B cell (primary cell): ENCODE results near the gene CFAP74. TPM values are rescaled to one million over a fixed set of nuclear protein-coding genes. Genes with fewer than 3 reads are reported as not detected.

Source experiments
- ATAC-seq: fragments of 200-7000 bp; cut with Tn5 transposase; one replicate; pipeline ENCODE4 v1.10.0; 2021; ENCODE audit warnings: low read depth, mild to moderate bottlenecking, moderate number of reproducible peaks, moderate library complexity
- CTCF ChIA-PET: fragments of 350-600 bp; sonication (Branson Sonifier 250); formaldehyde crosslinking; loops from one replicate; lab custom pipeline; 2021; ENCODE audit warnings: antibody characterized with exemption, inconsistent platforms; lab: Charles Lee
- POLR2A ChIA-PET: fragments of 350-600 bp; sonication (Branson Sonifier 250); formaldehyde crosslinking; loops from one replicate; lab custom pipeline; 2021; ENCODE audit warnings: antibody characterized with exemption; lab: Charles Lee
- DNase-seq: peaks from one replicate; pipeline ENCODE4 v3.0.0; 2013
- H2AFZ ChIP-seq: 2 replicates; pipeline ENCODE4 v1.6.1; 2012; ENCODE audit warnings: mild to moderate bottlenecking, low read depth, low read length; ENCODE audit not compliant: insufficient read depth, poor library complexity, severe bottlenecking
- H3K27ac ChIP-seq, 2 donors: 1 replicate in 1 of 2; 2 replicates in 1 of 2; pipeline ENCODE4 v1.5.1; 2012 to 2013; ENCODE audit warnings: low read length in 2 of 2, mild to moderate bottlenecking in 2 of 2, moderate library complexity in 1 of 2
- H3K27me3 ChIP-seq, 4 experiments: fragments of 200-600 bp in 1 of 4; sonication (generic) in 1 of 4; replicated peaks in 1 of 4; 1 replicate in 2 of 4; 2 replicates in 2 of 4; pipeline versions ENCODE4 v1.6.1 to v1.7.0; 2013 to 2016; ENCODE audit warnings: low read length in 3 of 4, mild to moderate bottlenecking in 2 of 4, mixed read lengths in 1 of 4, moderate library complexity in 1 of 4; ENCODE audit not compliant: insufficient read depth in 4 of 4, control insufficient read depth in 3 of 4; ENCODE audit errors: control extremely low read depth in 1 of 4
- H3K36me3 ChIP-seq, 2 experiments: replicated peaks in 1 of 2; 1 replicate in 1 of 2; 2 replicates in 1 of 2; pipeline versions ENCODE4 v1.6.1 to v1.7.1; 2013; ENCODE audit warnings: low read length in 1 of 2; ENCODE audit not compliant: insufficient read depth in 2 of 2, control insufficient read depth in 1 of 2; ENCODE audit errors: control extremely low read depth in 1 of 2, extremely low read depth in 1 of 2
- H3K4me1 ChIP-seq, 2 donors: fragments of 200-600 bp in 1 of 2; sonication (generic) in 1 of 2; 1 replicate in 1 of 2; 2 replicates in 1 of 2; pipeline versions ENCODE4 v1.5.1 to v1.6.1; 2013 to 2017; ENCODE audit warnings: low read length in 2 of 2; ENCODE audit not compliant: control insufficient read depth in 2 of 2, insufficient read depth in 2 of 2
- H3K4me2 ChIP-seq: replicated peaks from 2 replicates; pipeline ENCODE3; 2012; ENCODE audit warnings: mild to moderate bottlenecking, low read depth, low read length; ENCODE audit not compliant: poor library complexity, severe bottlenecking
- H3K4me3 ChIP-seq, 5 experiments: fragments of 200-600 bp in 1 of 5; sonication (generic) in 1 of 5; 1 replicate in 3 of 5; 2 replicates in 2 of 5; pipeline versions ENCODE4 v1.5.1 to v1.7.0; 2011 to 2016; ENCODE audit warnings: low read length in 4 of 5, mild to moderate bottlenecking in 4 of 5, low read depth in 2 of 5, control low read depth in 1 of 5, moderate library complexity in 1 of 5; ENCODE audit not compliant: insufficient read depth in 1 of 5; ENCODE audit errors: control extremely low read depth in 1 of 5, extremely low read depth in 1 of 5
- H3K79me2 ChIP-seq: fragments of 200-600 bp; sonication (generic); one replicate; pipeline ENCODE4 v1.6.0; 2016; ENCODE audit warnings: low read length; ENCODE audit not compliant: control insufficient read depth, insufficient read depth
- H3K9ac ChIP-seq: fragments of 200-600 bp; sonication (generic); 2 replicates; pipeline ENCODE4 v1.6.1; 2017; ENCODE audit warnings: mild to moderate bottlenecking, low read length, moderate library complexity
- H3K9me3 ChIP-seq, 3 donors: one replicate each; pipeline versions ENCODE4 v1.6.1 to v1.7.1; 2013; ENCODE audit warnings: low read length in 2 of 3; ENCODE audit not compliant: control insufficient read depth in 2 of 3, insufficient read depth in 1 of 3; ENCODE audit errors: control extremely low read depth in 1 of 3
- H4K20me1 ChIP-seq: 2 replicates; pipeline ENCODE4 v1.6.0; 2012; ENCODE audit warnings: mild to moderate bottlenecking, low read length; ENCODE audit not compliant: insufficient read depth, control insufficient read depth, poor library complexity, severe bottlenecking
- H3K27ac Mint-ChIP-seq: one replicate; pipeline ENCODE4 v1.8.0; 2021; ENCODE audit warnings: mixed read lengths
- H3K27me3 Mint-ChIP-seq: one replicate; pipeline ENCODE4 v1.8.0; 2021; ENCODE audit warnings: mixed read lengths
- H3K4me1 Mint-ChIP-seq: one replicate; pipeline ENCODE4 v1.8.0; 2021; ENCODE audit warnings: mixed read lengths
- H3K4me3 Mint-ChIP-seq: one replicate; pipeline ENCODE4 v1.8.0; 2021; ENCODE audit warnings: mixed read lengths
- H3K9me3 Mint-ChIP-seq: one replicate; pipeline ENCODE4 v1.8.0; 2022; ENCODE audit warnings: mixed read lengths; ENCODE audit not compliant: insufficient read depth
- EZH2 ChIP-seq: IDR thresholded peaks from 2 replicates; pipeline ENCODE4 v1.6.1; 2012; ENCODE audit warnings: borderline replicate concordance, low read depth, mild to moderate bottlenecking, moderate library complexity, low read length; ENCODE audit not compliant: insufficient read depth, poor library complexity, severe bottlenecking
- WGBS: methylation state at CpG from one replicate; pipeline ENCODE4 v1.1.5; 2013; ENCODE audit warnings: missing lambda C conversion rate; ENCODE audit not compliant: insufficient coverage; 5-methylcytosine and 5-hydroxymethylcytosine counted together
- intact Hi-C: fragments of 100-400 bp; cut with micrococcal nuclease; formaldehyde crosslinking; loops from one replicate; pipeline ENCODE4 v1.10.0; 2022
- polyA plus RNA-seq: library from polyadenylated mRNA; depleted of rRNA; stranded (reverse); fragments of >200 nt; gene quantifications from 2 replicates; pipeline ENCODE4 v1.2.3, GENCODE V29; 2012
- total RNA-seq, 2 donors: library from RNA; stranded (reverse); fragments of 120-200 nt in 1 of 2; gene quantifications; 1 replicate in 1 of 2; 2 replicates in 1 of 2; pipeline versions ENCODE4 v1.2.3 to v1.2.4, GENCODE V29; 2013 to 2022
- TF ChIP-seq, protein P1 (sequence below): fragments of 200-600 bp; IDR thresholded peaks from one replicate; pipeline ENCODE4 v1.8.0; 2022; ENCODE audit warnings: antibody characterized with exemption, mild to moderate bottlenecking

CFAP74 gene
- total and polyA plus RNA-seq, 2 donors (not counting 1 experiment from before 2014, with no cell fraction given): not detected

DNA sequence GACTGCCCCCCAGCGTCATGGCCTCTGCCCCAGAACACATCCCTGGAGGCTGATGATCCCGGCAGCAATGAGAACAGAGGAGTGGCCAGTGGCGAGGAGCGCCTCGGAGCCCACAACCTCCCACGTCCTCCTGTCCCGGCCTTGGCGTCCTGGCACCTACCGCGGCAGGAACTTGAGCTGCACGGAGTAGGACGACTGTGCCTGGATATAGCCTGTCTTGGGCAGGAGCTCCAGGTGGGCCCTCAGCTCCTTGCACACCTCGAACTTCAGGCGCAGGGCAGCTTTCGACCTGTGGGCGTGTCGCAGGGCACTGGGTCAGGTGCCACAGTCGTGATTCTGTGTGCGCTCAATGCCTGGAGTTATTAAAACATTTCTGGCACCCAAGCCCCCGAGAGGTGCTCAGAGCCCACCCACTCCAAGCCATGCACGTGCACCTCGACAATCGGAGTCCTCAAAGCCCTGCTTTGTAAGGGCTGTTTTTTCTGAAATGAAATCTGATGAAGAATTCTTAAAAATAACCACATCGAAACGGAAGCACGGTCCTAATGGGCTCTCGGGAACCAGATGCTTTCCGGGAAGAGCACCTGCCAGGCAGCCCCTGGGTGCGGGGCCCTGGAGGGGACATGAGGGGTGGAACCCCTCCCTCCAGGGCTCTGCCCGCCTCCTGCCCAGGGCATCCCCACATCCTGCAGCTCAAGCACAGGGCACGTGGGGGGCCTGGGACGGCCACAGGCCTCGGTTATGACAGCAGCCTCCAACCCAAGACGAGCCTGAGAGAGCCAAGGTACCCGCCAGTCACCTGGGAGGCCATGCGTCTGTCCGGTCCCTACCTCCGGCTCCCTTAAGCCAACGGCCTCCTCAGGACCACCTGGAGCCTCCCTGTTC is 61.5 kb downstream of the CFAP74 start:
- no peak overlapping the region for H3K9ac ChIP-seq
- intact Hi-C loops: no loop called here

More for the DNA sequence above, 61.5 kb downstream of the CFAP74 start:
- DNase-seq: no peak
- peaks cover 3% of the 10 kb centered on the region for H3K27me3 Mint-ChIP-seq
- Histone ChIP-seq H3K4me1 (peaks cover 2 to 8% of the 10 kb centered on the region in 2 donors), H2AFZ (no peak overlapping the region), H3K9me3 (no peaks in the 10 kb centered on the region), H3K27me3 (peaks cover 0 to 7% (median 0%) of the 10 kb centered on the region in 4 experiments), H3K36me3 (no peaks in the 10 kb centered on the region), H3K27ac (no peak overlapping the region), H4K20me1 (no peaks in the 10 kb centered on the region), H3K79me2 (no peaks in the 10 kb centered on the region), H3K4me3 (no peak overlapping the region), H3K4me2 (no peak overlapping the region)
- H3K27ac Mint-ChIP-seq: no peak overlapping the region
- no peaks in the 10 kb centered on the region for H3K9me3 Mint-ChIP-seq
- peaks cover 8% of the 10 kb centered on the region for H3K4me1 Mint-ChIP-seq
- no peak for ATAC-seq
- CTCF ChIA-PET: interaction anchor here (1.9 kb wide), 1 partner anchor 102 kb away, joined by 10 read pairs; no protein-coding TSS in a partner anchor
- H3K4me3 Mint-ChIP-seq: no peak overlapping the region
- WGBS: 83% methylated on average over 32 of the region's 39 CpGs
- no peak for TF ChIP-seq EZH2
- TF ChIP-seq, protein P1, sequence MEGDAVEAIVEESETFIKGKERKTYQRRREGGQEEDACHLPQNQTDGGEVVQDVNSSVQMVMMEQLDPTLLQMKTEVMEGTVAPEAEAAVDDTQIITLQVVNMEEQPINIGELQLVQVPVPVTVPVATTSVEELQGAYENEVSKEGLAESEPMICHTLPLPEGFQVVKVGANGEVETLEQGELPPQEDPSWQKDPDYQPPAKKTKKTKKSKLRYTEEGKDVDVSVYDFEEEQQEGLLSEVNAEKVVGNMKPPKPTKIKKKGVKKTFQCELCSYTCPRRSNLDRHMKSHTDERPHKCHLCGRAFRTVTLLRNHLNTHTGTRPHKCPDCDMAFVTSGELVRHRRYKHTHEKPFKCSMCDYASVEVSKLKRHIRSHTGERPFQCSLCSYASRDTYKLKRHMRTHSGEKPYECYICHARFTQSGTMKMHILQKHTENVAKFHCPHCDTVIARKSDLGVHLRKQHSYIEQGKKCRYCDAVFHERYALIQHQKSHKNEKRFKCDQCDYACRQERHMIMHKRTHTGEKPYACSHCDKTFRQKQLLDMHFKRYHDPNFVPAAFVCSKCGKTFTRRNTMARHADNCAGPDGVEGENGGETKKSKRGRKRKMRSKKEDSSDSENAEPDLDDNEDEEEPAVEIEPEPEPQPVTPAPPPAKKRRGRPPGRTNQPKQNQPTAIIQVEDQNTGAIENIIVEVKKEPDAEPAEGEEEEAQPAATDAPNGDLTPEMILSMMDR: no peak
- POLR2A ChIA-PET: no interaction called here
